ENCODE data around the gene CNIH3.

Gene CNIH3

GRCh38 chr1:224753491-224753890 is 137.4 kb downstream of the CNIH3 start:
- H3K4me3 ChIP-seq (ENCODE audit: low read length): no peak overlapping the region
- peaks cover 7% of the 10 kb centered on the region for H3K27me3 ChIP-seq (ENCODE audit: control insufficient read depth, insufficient read depth, low read length)
- no peaks in the 10 kb centered on the region for H3K9me3 ChIP-seq (replicated peaks; ENCODE audit: low read length)
- H3K4me1 ChIP-seq (ENCODE audit: control insufficient read depth, insufficient read depth, low read length): no peaks in the 10 kb centered on the region
- H3K36me3 ChIP-seq (ENCODE audit: insufficient read depth, low read length): no peaks in the 10 kb centered on the region
- no peak overlapping the region for H3K9ac ChIP-seq (ENCODE audit: low read depth, low read length)
- H3K4me2 ChIP-seq (ENCODE audit: low read length): no peak overlapping the region

- Histone ChIP-seq H3K36me3 (ENCODE audit: insufficient read depth, low read length) (no peaks in the 10 kb centered on the region), H3K9me3 (replicated peaks; ENCODE audit: low read length) (peaks cover 4% of the 10 kb centered on the region), H3K9ac (ENCODE audit: low read depth, low read length) (no peak overlapping the region), H3K4me2 (ENCODE audit: low read length) (no peak overlapping the region), H3K4me3 (ENCODE audit: low read length) (no peak overlapping the region), H3K27me3 (ENCODE audit: control insufficient read depth, insufficient read depth, low read length) (peaks cover 7% of the 10 kb centered on the region), H3K4me1 (ENCODE audit: control insufficient read depth, insufficient read depth, low read length) (no peaks in the 10 kb centered on the region)
These were observed 139.5 kb downstream of the CNIH3 start for GRCh38 chr1:224755586-224755985.

GRCh38 chr1:224757508-224757907 is 141.4 kb downstream of the CNIH3 start:
- no peaks in the 10 kb centered on the region for H3K4me1 ChIP-seq (ENCODE audit: control insufficient read depth, insufficient read depth, low read length)
- no peak overlapping the region for H3K4me3 ChIP-seq (ENCODE audit: low read length)
- H3K9me3 ChIP-seq (replicated peaks; ENCODE audit: low read length): peaks cover 4% of the 10 kb centered on the region

GRCh38 chr1:224759135-224759534 is 143.0 kb downstream of the CNIH3 start:
- no peaks in the 10 kb centered on the region for H3K4me1 ChIP-seq (ENCODE audit: control insufficient read depth, insufficient read depth, low read length)
- H3K4me2 ChIP-seq (ENCODE audit: low read length): no peak overlapping the region
- no peak overlapping the region for H3K4me3 ChIP-seq (ENCODE audit: low read length)
- peaks cover 4% of the 10 kb centered on the region for H3K9me3 ChIP-seq (replicated peaks; ENCODE audit: low read length)
- H3K27me3 ChIP-seq (ENCODE audit: control insufficient read depth, insufficient read depth, low read length): peaks cover 3% of the 10 kb centered on the region
- no peaks in the 10 kb centered on the region for H3K36me3 ChIP-seq (ENCODE audit: insufficient read depth, low read length)
- no peak overlapping the region for H3K9ac ChIP-seq (ENCODE audit: low read depth, low read length)

More at GRCh38 chr1:224757508-224757907, 141.4 kb downstream of the CNIH3 start:
- Histone ChIP-seq H3K9ac (ENCODE audit: low read depth, low read length) (no peak overlapping the region), H3K4me2 (ENCODE audit: low read length) (no peak overlapping the region), H3K27me3 (ENCODE audit: control insufficient read depth, insufficient read depth, low read length) (peaks cover 6% of the 10 kb centered on the region), H3K36me3 (ENCODE audit: insufficient read depth, low read length) (no peaks in the 10 kb centered on the region)

GRCh38 chr1:224759681-224760091 is 143.6 kb downstream of the CNIH3 start:
- H3K36me3 ChIP-seq (ENCODE audit: insufficient read depth, low read length): no peaks in the 10 kb centered on the region
- H3K9ac ChIP-seq (ENCODE audit: low read depth, low read length): no peak overlapping the region
- H3K9me3 ChIP-seq (replicated peaks; ENCODE audit: low read length): peaks cover 4% of the 10 kb centered on the region
- H3K27me3 ChIP-seq (ENCODE audit: control insufficient read depth, insufficient read depth, low read length): peaks cover 3% of the 10 kb centered on the region
- H3K4me3 ChIP-seq (ENCODE audit: low read length): no peak overlapping the region
- no peak overlapping the region for H3K4me2 ChIP-seq (ENCODE audit: low read length)
- H3K4me1 ChIP-seq (ENCODE audit: control insufficient read depth, insufficient read depth, low read length): no peaks in the 10 kb centered on the region

GRCh38 chr1:224760163-224760562 is 144.0 kb downstream of the CNIH3 start:
- no peak overlapping the region for H3K4me2 ChIP-seq (ENCODE audit: low read length)
- peaks cover 3% of the 10 kb centered on the region for H3K27me3 ChIP-seq (ENCODE audit: control insufficient read depth, insufficient read depth, low read length)
- no peaks in the 10 kb centered on the region for H3K36me3 ChIP-seq (ENCODE audit: insufficient read depth, low read length)
- no peak overlapping the region for H3K4me3 ChIP-seq (ENCODE audit: low read length)
- peaks cover 4% of the 10 kb centered on the region for H3K9me3 ChIP-seq (replicated peaks; ENCODE audit: low read length)
- H3K4me1 ChIP-seq (ENCODE audit: control insufficient read depth, insufficient read depth, low read length): no peaks in the 10 kb centered on the region
- no peak overlapping the region for H3K9ac ChIP-seq (ENCODE audit: low read depth, low read length)

GRCh38 chr1:224761245-224761644 is 145.1 kb downstream of the CNIH3 start:
- no peak overlapping the region for H3K4me3 ChIP-seq (ENCODE audit: low read length)
- H3K4me1 ChIP-seq (ENCODE audit: control insufficient read depth, insufficient read depth, low read length): no peaks in the 10 kb centered on the region
- peaks cover 5% of the 10 kb centered on the region for H3K27me3 ChIP-seq (ENCODE audit: control insufficient read depth, insufficient read depth, low read length)
- no peak overlapping the region for H3K4me2 ChIP-seq (ENCODE audit: low read length)
- no peaks in the 10 kb centered on the region for H3K36me3 ChIP-seq (ENCODE audit: insufficient read depth, low read length)
- H3K9ac ChIP-seq (ENCODE audit: low read depth, low read length): no peak overlapping the region
- peaks cover 4% of the 10 kb centered on the region for H3K9me3 ChIP-seq (replicated peaks; ENCODE audit: low read length)

GRCh38 chr1:224762046-224762445 is 145.9 kb downstream of the CNIH3 start:
- Histone ChIP-seq H3K9me3 (replicated peaks; ENCODE audit: low read length) (peaks cover 4% of the 10 kb centered on the region), H3K4me2 (ENCODE audit: low read length) (no peak overlapping the region), H3K36me3 (ENCODE audit: insufficient read depth, low read length) (no peaks in the 10 kb centered on the region), H3K9ac (ENCODE audit: low read depth, low read length) (no peak overlapping the region), H3K4me3 (ENCODE audit: low read length) (no peak overlapping the region), H3K27me3 (ENCODE audit: control insufficient read depth, insufficient read depth, low read length) (peaks cover 8% of the 10 kb centered on the region), H3K4me1 (ENCODE audit: control insufficient read depth, insufficient read depth, low read length) (no peaks in the 10 kb centered on the region)

- H3K4me3 ChIP-seq (ENCODE audit: low read length): no peak overlapping the region
- no peak overlapping the region for H3K4me2 ChIP-seq (ENCODE audit: low read length)
- H3K36me3 ChIP-seq (ENCODE audit: insufficient read depth, low read length): no peaks in the 10 kb centered on the region
- no peaks in the 10 kb centered on the region for H3K4me1 ChIP-seq (ENCODE audit: control insufficient read depth, insufficient read depth, low read length)
- H3K9ac ChIP-seq (ENCODE audit: low read depth, low read length): no peak overlapping the region
- H3K9me3 ChIP-seq (replicated peaks; ENCODE audit: low read length): peaks cover 4% of the 10 kb centered on the region
- peaks cover 8% of the 10 kb centered on the region for H3K27me3 ChIP-seq (ENCODE audit: control insufficient read depth, insufficient read depth, low read length)
These were observed 146.6 kb downstream of the CNIH3 start for GRCh38 chr1:224762701-224763100.

GRCh38 chr1:224763126-224763775 is 147.1 kb downstream of the CNIH3 start:
- Histone ChIP-seq H3K9ac (ENCODE audit: low read depth, low read length) (no peak overlapping the region), H3K4me2 (ENCODE audit: low read length) (no peak overlapping the region), H3K27me3 (ENCODE audit: control insufficient read depth, insufficient read depth, low read length) (peaks cover 8% of the 10 kb centered on the region), H3K9me3 (replicated peaks; ENCODE audit: low read length) (peaks cover 4% of the 10 kb centered on the region), H3K4me3 (ENCODE audit: low read length) (no peak overlapping the region), H3K4me1 (ENCODE audit: control insufficient read depth, insufficient read depth, low read length) (no peaks in the 10 kb centered on the region), H3K36me3 (ENCODE audit: insufficient read depth, low read length) (no peaks in the 10 kb centered on the region)

- no peak overlapping the region for H3K4me2 ChIP-seq (ENCODE audit: low read length)
- no peak overlapping the region for H3K4me3 ChIP-seq (ENCODE audit: low read length)
- H3K9ac ChIP-seq (ENCODE audit: low read depth, low read length): no peak overlapping the region
- H3K27me3 ChIP-seq (ENCODE audit: control insufficient read depth, insufficient read depth, low read length): peaks cover 8% of the 10 kb centered on the region
- H3K4me1 ChIP-seq (ENCODE audit: control insufficient read depth, insufficient read depth, low read length): peaks cover 7% of the 10 kb centered on the region
- no peaks in the 10 kb centered on the region for H3K9me3 ChIP-seq (replicated peaks; ENCODE audit: low read length)
- H3K36me3 ChIP-seq (ENCODE audit: insufficient read depth, low read length): no peaks in the 10 kb centered on the region
These were observed 150.1 kb downstream of the CNIH3 start for GRCh38 chr1:224766266-224766665.

GRCh38 chr1:224767031-224767430 is 150.9 kb downstream of the CNIH3 start:
- Histone ChIP-seq H3K36me3 (ENCODE audit: insufficient read depth, low read length) (no peaks in the 10 kb centered on the region), H3K9ac (ENCODE audit: low read depth, low read length) (no peak overlapping the region), H3K27me3 (ENCODE audit: control insufficient read depth, insufficient read depth, low read length) (peaks cover 11% of the 10 kb centered on the region), H3K4me3 (ENCODE audit: low read length) (no peak overlapping the region), H3K4me1 (ENCODE audit: control insufficient read depth, insufficient read depth, low read length) (peaks cover 7% of the 10 kb centered on the region), H3K9me3 (replicated peaks; ENCODE audit: low read length) (no peaks in the 10 kb centered on the region), H3K4me2 (ENCODE audit: low read length) (no peak overlapping the region)
